Fibroblast of skin of right biceps (primary cell): ENCODE data around the gene FHDC1.
A peak's percentile ranks its signal among the peaks of the same experiment; 100 is the strongest.

Experiments
- DNase-seq: peaks from one replicate; pipeline ENCODE4 v3.0.0-alpha.2; 2013

FHDC1 gene

GRCh38 chr4:152936446-152937335 is 568 bp downstream of the FHDC1 start:
- DNase-seq, result peak; percentile 19

GRCh38 chr4:152937336-152938236 is 1.5 kb downstream of the FHDC1 start:
- DNase-seq, result peak; percentile 45

- no peak for DNase-seq
Observed at GRCh38 chr4:152938237-152938947, 2.3 kb downstream of the FHDC1 start.

- DNase-seq, result no peak
Observed at GRCh38 chr4:152939621-152940020, 3.5 kb downstream of the FHDC1 start.

GRCh38 chr4:152940461-152940860 is 4.3 kb downstream of the FHDC1 start:
- DNase-seq, result no peak

GRCh38 chr4:152941411-152941810 is 5.3 kb downstream of the FHDC1 start:
- DNase-seq, result no peak

GRCh38 chr4:152942346-152942745 is 6.2 kb downstream of the FHDC1 start:
- no peak for DNase-seq

- DNase-seq, result peak; percentile 84
Observed at GRCh38 chr4:152943672-152944071, 7.5 kb downstream of the FHDC1 start.

GRCh38 chr4:152944666-152945320 is 8.7 kb downstream of the FHDC1 start:
- DNase-seq, result no peak

- no peak for DNase-seq
Observed at GRCh38 chr4:152945639-152946038, 9.5 kb downstream of the FHDC1 start.

GRCh38 chr4:152946446-152946845 is 10.3 kb downstream of the FHDC1 start:
- DNase-seq, result no peak

- peak; percentile 24 for DNase-seq
Observed at GRCh38 chr4:152947311-152947710, 11.2 kb downstream of the FHDC1 start.

GRCh38 chr4:152949930-152950329 is 13.8 kb downstream of the FHDC1 start:
- no peak for DNase-seq

GRCh38 chr4:152950402-152951274 is 14.5 kb downstream of the FHDC1 start:
- DNase-seq, result no peak

GRCh38 chr4:152951348-152951747 is 15.2 kb downstream of the FHDC1 start:
- DNase-seq, result peak; percentile 30

GRCh38 chr4:152953514-152953913 is 17.4 kb downstream of the FHDC1 start:
- no peak for DNase-seq

- DNase-seq, result no peak
Observed at GRCh38 chr4:152954741-152955140, 18.6 kb downstream of the FHDC1 start.

- no peak for DNase-seq
Observed at GRCh38 chr4:152956147-152956546, 20.0 kb downstream of the FHDC1 start.

- DNase-seq, result peak; percentile 11
Observed at GRCh38 chr4:152956650-152957436, 20.7 kb downstream of the FHDC1 start.

- no peak for DNase-seq
Observed at GRCh38 chr4:152957437-152958171, 21.5 kb downstream of the FHDC1 start.
